ENCODE measurements around the gene NKX2-2. TPM values are rescaled to one million over a fixed set of nuclear protein-coding genes. Genes with fewer than 3 reads are reported as not detected.

NKX2-2 gene
- total and polyA plus RNA-seq, 5 experiments from 2014 or later, result not detected

GRCh38 chr20:21520702-21521595 is 7.1 kb upstream of the NKX2-2 start:
- Mint-ChIP-seq H3K4me3 (peak overlapping the region in 7 of 10 donors; percentile 12 to 64 (median 48)), H3K36me3 (peaks cover 0 to 2% (median 0%) of the 10 kb centered on the region in 3 donors), H3K27me3 (peaks cover 51 to 92% (median 79%) of the 10 kb centered on the region in 5 donors), H3K27ac (peak overlapping the region in 2 of 10 donors; percentile 7 to 67), H3K9me3 (no peaks in the 10 kb centered on the region), H3K4me1 (peaks cover 23 to 43% (median 30%) of the 10 kb centered on the region in 4 donors)
- POLR2A ChIA-PET, result no interaction called here
- no peak for ATAC-seq
- no peak for DNase-seq

- Mint-ChIP-seq H3K36me3 (peaks cover 0 to 2% (median 0%) of the 10 kb centered on the region in 3 donors), H3K4me1 (peaks cover 25 to 48% (median 35%) of the 10 kb centered on the region in 4 donors), H3K27ac (no peak overlapping the region), H3K27me3 (peaks cover 40 to 89% (median 64%) of the 10 kb centered on the region in 5 donors), H3K9me3 (no peaks in the 10 kb centered on the region), H3K4me3 (peak overlapping the region in 1 of 10 donors; percentile 54)
- ATAC-seq, result no peak
- POLR2A ChIA-PET, result no interaction called here
- no peak for DNase-seq
Observed at GRCh38 chr20:21519136-21519584, 5.3 kb upstream of the NKX2-2 start.

- H3K27ac Mint-ChIP-seq, result peak overlapping the region in 1 of 10 donors; percentile 69
- H3K9me3 Mint-ChIP-seq, result no peaks in the 10 kb centered on the region
- H3K4me1 Mint-ChIP-seq, result peaks cover 22 to 55% (median 39%) of the 10 kb centered on the region in 4 donors
- ATAC-seq (no peak), DNase-seq (no peak)
- peaks cover 36 to 89% (median 62%) of the 10 kb centered on the region in 5 donors for H3K27me3 Mint-ChIP-seq
- peaks cover 0 to 2% (median 0%) of the 10 kb centered on the region in 3 donors for H3K36me3 Mint-ChIP-seq
- H3K4me3 Mint-ChIP-seq, result peak overlapping the region in 2 of 10 donors; percentile 68 to 70
- POLR2A ChIA-PET, result no interaction called here
Observed at GRCh38 chr20:21518292-21518991, 4.6 kb upstream of the NKX2-2 start.

- peaks cover 20 to 55% (median 38%) of the 10 kb centered on the region in 4 donors for H3K4me1 Mint-ChIP-seq
- POLR2A ChIA-PET, result no interaction called here
- H3K4me3 Mint-ChIP-seq, result peak overlapping the region in 7 of 10 donors; percentile 22 to 70 (median 42)
- no peak for ATAC-seq
- no peaks in the 10 kb centered on the region for H3K9me3 Mint-ChIP-seq
- H3K27me3 Mint-ChIP-seq, result peaks cover 34 to 89% (median 61%) of the 10 kb centered on the region in 5 donors
- H3K36me3 Mint-ChIP-seq, result peaks cover 0 to 2% (median 0%) of the 10 kb centered on the region in 3 donors
- peak overlapping the region in 2 of 10 donors; percentile 53 for H3K27ac Mint-ChIP-seq
- no peak for DNase-seq
Observed at GRCh38 chr20:21517566-21518277, 3.9 kb upstream of the NKX2-2 start.

- H3K4me3 Mint-ChIP-seq, result peak overlapping the region in 5 of 10 donors; percentile 16 to 68 (median 58)
- POLR2A ChIA-PET, result no interaction called here
- H3K9me3 Mint-ChIP-seq, result no peaks in the 10 kb centered on the region
- DNase-seq (no peak), ATAC-seq (no peak)
- H3K27me3 Mint-ChIP-seq, result peaks cover 34 to 95% (median 62%) of the 10 kb centered on the region in 5 donors
- H3K36me3 Mint-ChIP-seq, result peaks cover 0 to 2% (median 0%) of the 10 kb centered on the region in 3 donors
- H3K4me1 Mint-ChIP-seq, result peaks cover 20 to 58% (median 41%) of the 10 kb centered on the region in 4 donors
- no peak overlapping the region for H3K27ac Mint-ChIP-seq
Observed at GRCh38 chr20:21516861-21517565, 3.1 kb upstream of the NKX2-2 start.

- Mint-ChIP-seq H3K27ac (peak overlapping the region in 1 of 10 donors; percentile 34), H3K36me3 (peaks cover 0 to 2% (median 0%) of the 10 kb centered on the region in 3 donors), H3K4me3 (peak overlapping the region in 9 of 10 donors; percentile 12 to 68 (median 38)), H3K4me1 (peaks cover 21 to 62% (median 45%) of the 10 kb centered on the region in 4 donors), H3K27me3 (peaks cover 36 to 97% (median 65%) of the 10 kb centered on the region in 5 donors), H3K9me3 (no peaks in the 10 kb centered on the region)
- POLR2A ChIA-PET, result no interaction called here
- DNase-seq (no peak), ATAC-seq (no peak)
Observed at GRCh38 chr20:21516180-21516567, 2.3 kb upstream of the NKX2-2 start.

- no peak for DNase-seq
- Mint-ChIP-seq H3K4me3 (peak overlapping the region in 7 of 10 donors; percentile 16 to 77 (median 50)), H3K36me3 (peaks cover 0 to 2% (median 0%) of the 10 kb centered on the region in 3 donors), H3K27me3 (peaks cover 32 to 97% (median 62%) of the 10 kb centered on the region in 5 donors), H3K27ac (peak overlapping the region in 1 of 10 donors; percentile 34), H3K4me1 (peaks cover 19 to 59% (median 43%) of the 10 kb centered on the region in 4 donors), H3K9me3 (no peaks in the 10 kb centered on the region)
- no peak for ATAC-seq
- POLR2A ChIA-PET, result no interaction called here
Observed at GRCh38 chr20:21515300-21516179, 1.7 kb upstream of the NKX2-2 start.

GRCh38 chr20:21514553-21515251 is 838 bp upstream of the NKX2-2 start:
- DNase-seq (peak in 1 of 10 donors; percentile 40), ATAC-seq (no peak)
- Mint-ChIP-seq H3K36me3 (peaks cover 0 to 2% (median 0%) of the 10 kb centered on the region in 3 donors), H3K27me3 (peaks cover 34 to 97% (median 66%) of the 10 kb centered on the region in 5 donors), H3K27ac (no peak overlapping the region), H3K4me1 (peaks cover 18 to 65% (median 50%) of the 10 kb centered on the region in 4 donors), H3K4me3 (peak overlapping the region; percentile 8 to 78 (median 58)), H3K9me3 (no peaks in the 10 kb centered on the region)
- POLR2A ChIA-PET, result no interaction called here

- Mint-ChIP-seq H3K9me3 (no peaks in the 10 kb centered on the region), H3K4me1 (peaks cover 20 to 71% (median 56%) of the 10 kb centered on the region in 4 donors), H3K27me3 (peaks cover 33 to 97% (median 65%) of the 10 kb centered on the region in 5 donors), H3K36me3 (peaks cover 0 to 2% (median 0%) of the 10 kb centered on the region in 3 donors), H3K4me3 (peak overlapping the region in 9 of 10 donors; percentile 39 to 81 (median 76)), H3K27ac (no peak overlapping the region)
- DNase-seq (peak in 1 of 10 donors; percentile 28), ATAC-seq (no peak)
- POLR2A ChIA-PET, result no interaction called here
Observed at GRCh38 chr20:21513181-21513663, 642 bp downstream of the NKX2-2 start.

GRCh38 chr20:21512634-21513180 is 1.2 kb downstream of the NKX2-2 start:
- POLR2A ChIA-PET, result interaction anchor here (0.5 kb wide), 1 partner anchor 1064 kb away, joined by 3 read pairs; no protein-coding TSS in a partner anchor
- Mint-ChIP-seq H3K9me3 (no peaks in the 10 kb centered on the region), H3K4me3 (peak overlapping the region; percentile 45 to 81 (median 76)), H3K4me1 (peaks cover 15 to 71% (median 55%) of the 10 kb centered on the region in 4 donors), H3K36me3 (peaks cover 0 to 2% (median 0%) of the 10 kb centered on the region in 3 donors), H3K27me3 (peaks cover 33 to 97% (median 65%) of the 10 kb centered on the region in 5 donors), H3K27ac (no peak overlapping the region)
- peak; percentile 24 to 27 for ATAC-seq
- peak in 1 of 10 donors; percentile 51 for DNase-seq

Measured in naive thymus-derived CD8-positive, alpha-beta T cell (primary cell).